HEK293T (cell line): ENCODE measurements around the gene PCDHGC4.

Source experiments
- HDGF ChIP-seq: fragments of 450-650 bp; IDR thresholded peaks from 2 replicates; pipeline ENCODE4 v1.6.1; 2017; ENCODE audit warnings: antibody characterized with exemption, borderline replicate concordance
- LEF1 ChIP-seq: fragments of 450-650 bp; IDR thresholded peaks from 2 replicates; pipeline ENCODE4 v1.6.1; 2017; ENCODE audit warnings: mild to moderate bottlenecking, borderline replicate concordance

DNA sequence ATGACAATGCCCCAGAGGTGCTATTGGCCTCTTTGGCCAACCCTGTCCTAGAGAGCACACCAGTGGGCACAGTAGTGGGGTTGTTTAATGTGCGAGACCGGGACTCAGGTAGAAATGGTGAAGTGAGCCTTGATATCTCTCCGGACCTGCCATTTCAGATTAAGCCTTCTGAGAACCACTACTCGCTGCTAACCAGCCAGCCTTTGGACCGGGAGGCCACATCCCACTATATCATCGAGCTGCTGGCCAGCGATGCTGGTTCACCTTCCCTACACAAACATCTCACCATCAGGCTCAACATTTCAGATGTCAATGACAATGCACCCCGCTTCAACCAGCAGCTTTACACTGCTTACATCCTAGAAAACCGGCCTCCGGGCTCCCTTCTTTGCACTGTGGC is 5.4 kb downstream of the PCDHGC4 start:
- TF ChIP-seq HDGF (no peak), LEF1 (no peak)
